ENCODE measurements around the gene MAFF.

The MAFF gene

GRCh38 chr22:38238519-38239071 is 36.8 kb downstream of the MAFF start:
- H2AFZ ChIP-seq (ENCODE audit: low read depth, low read length): no peak overlapping the region

DNA sequence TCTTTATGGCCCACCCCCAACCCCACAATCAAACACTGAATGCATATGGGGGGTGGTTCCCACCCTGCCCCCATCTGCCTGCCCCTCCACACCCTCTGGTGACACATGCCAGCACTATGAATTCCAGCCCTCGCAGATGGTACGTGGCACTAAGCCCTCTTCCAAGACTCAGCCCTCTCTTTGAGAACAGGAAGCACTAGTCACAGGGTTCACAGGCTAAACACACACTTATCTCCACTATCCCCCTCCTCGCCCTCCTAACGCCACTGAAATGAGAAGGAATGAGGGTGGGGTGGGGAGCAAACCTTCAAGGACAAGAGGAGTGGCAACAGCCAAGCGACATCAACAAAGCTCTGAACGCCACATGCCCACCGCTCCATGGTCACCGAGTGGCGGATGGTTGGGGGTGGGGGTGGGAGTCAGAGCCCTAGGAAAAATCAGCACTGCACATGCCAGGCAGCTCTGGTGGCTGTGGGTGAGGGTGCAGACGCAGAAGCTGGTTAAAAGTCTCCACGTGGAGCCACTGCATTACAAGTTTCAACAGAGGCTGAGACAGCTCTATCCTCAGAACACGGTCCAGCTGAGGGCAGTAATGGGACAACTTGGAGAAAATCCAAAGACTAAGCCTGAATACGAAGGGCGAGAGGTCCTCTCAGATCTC is 37.4 kb downstream of the MAFF start:
- H3K4me1 ChIP-seq (ENCODE audit: low read length): peaks cover 15% of the 10 kb centered on the region
- TF ChIP-seq, protein P1, sequence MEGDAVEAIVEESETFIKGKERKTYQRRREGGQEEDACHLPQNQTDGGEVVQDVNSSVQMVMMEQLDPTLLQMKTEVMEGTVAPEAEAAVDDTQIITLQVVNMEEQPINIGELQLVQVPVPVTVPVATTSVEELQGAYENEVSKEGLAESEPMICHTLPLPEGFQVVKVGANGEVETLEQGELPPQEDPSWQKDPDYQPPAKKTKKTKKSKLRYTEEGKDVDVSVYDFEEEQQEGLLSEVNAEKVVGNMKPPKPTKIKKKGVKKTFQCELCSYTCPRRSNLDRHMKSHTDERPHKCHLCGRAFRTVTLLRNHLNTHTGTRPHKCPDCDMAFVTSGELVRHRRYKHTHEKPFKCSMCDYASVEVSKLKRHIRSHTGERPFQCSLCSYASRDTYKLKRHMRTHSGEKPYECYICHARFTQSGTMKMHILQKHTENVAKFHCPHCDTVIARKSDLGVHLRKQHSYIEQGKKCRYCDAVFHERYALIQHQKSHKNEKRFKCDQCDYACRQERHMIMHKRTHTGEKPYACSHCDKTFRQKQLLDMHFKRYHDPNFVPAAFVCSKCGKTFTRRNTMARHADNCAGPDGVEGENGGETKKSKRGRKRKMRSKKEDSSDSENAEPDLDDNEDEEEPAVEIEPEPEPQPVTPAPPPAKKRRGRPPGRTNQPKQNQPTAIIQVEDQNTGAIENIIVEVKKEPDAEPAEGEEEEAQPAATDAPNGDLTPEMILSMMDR (IDR thresholded peaks at IDR 0.05; ENCODE audit: low read depth, low read length): no peak
- TF ChIP-seq EZH2phosphoT487 (IDR thresholded peaks at IDR 0.05; ENCODE audit: low read depth): no peak
- no peaks in the 10 kb centered on the region for H3K27me3 ChIP-seq (ENCODE audit: low read depth, low read length)
- H3K36me3 ChIP-seq (replicated peaks; ENCODE audit: low read depth, low read length): peaks cover 77% of the 10 kb centered on the region
- peaks cover 52% of the 10 kb centered on the region for H4K20me1 ChIP-seq (ENCODE audit: insufficient read depth, low read length)
- H3K9me3 ChIP-seq (ENCODE audit: insufficient read depth, low read length): no peaks in the 10 kb centered on the region
- H3K9ac ChIP-seq (ENCODE audit: low read length): no peak overlapping the region
- no peak overlapping the region for H3K4me2 ChIP-seq (ENCODE audit: low read length)
- no peak overlapping the region for H3K27ac ChIP-seq (ENCODE audit: low read length)
- H3K79me2 ChIP-seq (ENCODE audit: low read length): peaks cover 29% of the 10 kb centered on the region
- no peak overlapping the region for H2AFZ ChIP-seq (ENCODE audit: low read depth, low read length)
- H3K4me3 ChIP-seq (ENCODE audit: low read length): no peak overlapping the region

More at GRCh38 chr22:38238519-38239071, 36.8 kb downstream of the MAFF start:
- H3K27ac ChIP-seq (ENCODE audit: low read length): no peak overlapping the region
- no peak overlapping the region for H3K4me2 ChIP-seq (ENCODE audit: low read length)
- TF ChIP-seq, protein P1 (IDR thresholded peaks at IDR 0.05; ENCODE audit: low read depth, low read length): no peak
- no peak for TF ChIP-seq EZH2phosphoT487 (IDR thresholded peaks at IDR 0.05; ENCODE audit: low read depth)
- no peaks in the 10 kb centered on the region for H3K9me3 ChIP-seq (ENCODE audit: insufficient read depth, low read length)
- no peak overlapping the region for H3K9ac ChIP-seq (ENCODE audit: low read length)
- H4K20me1 ChIP-seq (ENCODE audit: insufficient read depth, low read length): peaks cover 47% of the 10 kb centered on the region
- peaks cover 13% of the 10 kb centered on the region for H3K4me1 ChIP-seq (ENCODE audit: low read length)
- no peaks in the 10 kb centered on the region for H3K27me3 ChIP-seq (ENCODE audit: low read depth, low read length)
- peaks cover 28% of the 10 kb centered on the region for H3K79me2 ChIP-seq (ENCODE audit: low read length)
- H3K4me3 ChIP-seq (ENCODE audit: low read length): no peak overlapping the region
- H3K36me3 ChIP-seq (replicated peaks; ENCODE audit: low read depth, low read length): peaks cover 73% of the 10 kb centered on the region

- TF ChIP-seq, protein P1 (IDR thresholded peaks at IDR 0.05; ENCODE audit: low read depth, low read length): no peak
- no peak for TF ChIP-seq EZH2phosphoT487 (IDR thresholded peaks at IDR 0.05; ENCODE audit: low read depth)
- Histone ChIP-seq H3K36me3 (replicated peaks; ENCODE audit: low read depth, low read length) (peaks cover 66% of the 10 kb centered on the region), H3K4me2 (ENCODE audit: low read length) (no peak overlapping the region), H3K4me3 (ENCODE audit: low read length) (no peak overlapping the region), H3K27me3 (ENCODE audit: low read depth, low read length) (no peaks in the 10 kb centered on the region), H3K79me2 (ENCODE audit: low read length) (peaks cover 29% of the 10 kb centered on the region), H3K9me3 (ENCODE audit: insufficient read depth, low read length) (no peaks in the 10 kb centered on the region), H4K20me1 (ENCODE audit: insufficient read depth, low read length) (peaks cover 39% of the 10 kb centered on the region), H3K4me1 (ENCODE audit: low read length) (peaks cover 15% of the 10 kb centered on the region), H2AFZ (ENCODE audit: low read depth, low read length) (no peak overlapping the region), H3K9ac (ENCODE audit: low read length) (no peak overlapping the region), H3K27ac (ENCODE audit: low read length) (no peak overlapping the region)
Measured at GRCh38 chr22:38240734-38241252, 39.0 kb downstream of the MAFF start.

- Histone ChIP-seq H3K79me2 (ENCODE audit: low read length) (peaks cover 34% of the 10 kb centered on the region), H3K9me3 (ENCODE audit: insufficient read depth, low read length) (no peaks in the 10 kb centered on the region), H3K9ac (ENCODE audit: low read length) (no peak overlapping the region), H3K27me3 (ENCODE audit: low read depth, low read length) (no peaks in the 10 kb centered on the region), H3K36me3 (replicated peaks; ENCODE audit: low read depth, low read length) (peaks cover 73% of the 10 kb centered on the region), H3K4me3 (ENCODE audit: low read length) (no peak overlapping the region), H3K4me1 (ENCODE audit: low read length) (peaks cover 15% of the 10 kb centered on the region), H3K4me2 (ENCODE audit: low read length) (no peak overlapping the region), H3K27ac (ENCODE audit: low read length) (no peak overlapping the region; the same call in 1 of the 2 replicates), H4K20me1 (ENCODE audit: insufficient read depth, low read length) (peaks cover 52% of the 10 kb centered on the region), H2AFZ (ENCODE audit: low read depth, low read length) (no peak overlapping the region)
- no peak for TF ChIP-seq EZH2phosphoT487 (IDR thresholded peaks at IDR 0.05; ENCODE audit: low read depth)
- TF ChIP-seq, protein P1 (IDR thresholded peaks at IDR 0.05; ENCODE audit: low read depth, low read length): no peak
Measured at GRCh38 chr22:38243007-38243765, 41.4 kb downstream of the MAFF start.

All from OCI-LY3 (cell line).